ENCODE measurements around the gene NDUFB3.
"Not testable (repeated sequence)": the region's sequence is repeated elsewhere in the genome, so short reads cannot be mapped to it uniquely, and the experiment has no call there.

The NDUFB3 gene

DNA sequence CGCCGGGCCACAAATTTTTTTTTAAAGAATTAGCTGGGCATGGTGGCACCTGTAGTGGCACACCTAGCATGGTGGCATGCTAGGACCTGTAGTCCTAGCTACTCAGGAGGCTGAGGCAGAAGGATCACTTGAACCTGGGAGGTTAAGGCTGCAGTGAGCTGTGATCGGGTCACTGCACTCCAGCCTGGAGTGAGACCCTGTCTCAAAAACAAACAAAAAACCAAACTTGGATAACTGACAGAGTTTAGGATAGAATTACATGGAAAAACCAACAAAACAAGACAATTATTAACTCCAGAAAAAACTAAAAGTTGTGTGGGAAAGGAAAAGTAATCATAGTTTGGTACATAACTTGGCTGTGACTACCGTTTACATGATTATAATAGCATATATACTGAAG, 42.5 kb downstream of the NDUFB3 start:
- Mint-ChIP-seq H3K4me3 (peak overlapping the region; percentile 98), H3K36me3 (ENCODE audit: low read depth) (peaks cover 2% of the 10 kb centered on the region), H3K27me3 (no peaks in the 10 kb centered on the region), H3K9me3 (no peaks in the 10 kb centered on the region), H3K4me1 (peaks cover 35% of the 10 kb centered on the region), H3K27ac (peak overlapping the region; percentile 99)
- no peak for DNase-seq
- ATAC-seq, result no peak

DNA sequence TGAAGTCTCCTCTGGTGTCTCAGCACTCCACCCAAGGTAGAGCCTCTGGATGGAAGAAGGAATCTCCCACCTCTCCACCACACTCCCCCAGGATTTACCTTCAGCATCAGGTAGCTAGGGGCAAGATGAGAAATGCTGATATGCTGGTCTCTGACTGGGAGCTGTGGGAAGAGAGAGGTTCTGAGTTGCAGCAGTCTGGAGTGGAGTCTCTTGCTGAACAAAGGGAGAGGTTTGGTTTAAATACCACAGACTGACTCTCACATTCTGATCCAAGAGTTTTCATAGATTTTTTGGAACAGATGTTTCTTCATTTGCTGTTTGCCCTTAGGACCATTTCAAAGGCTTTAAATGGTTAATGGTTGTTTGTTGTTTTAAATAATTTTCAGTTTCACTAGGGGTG, 43.0 kb downstream of the NDUFB3 start:
- Mint-ChIP-seq H3K36me3 (ENCODE audit: low read depth) (peaks cover 2% of the 10 kb centered on the region), H3K27me3 (no peaks in the 10 kb centered on the region), H3K27ac (peak overlapping the region; percentile 99), H3K4me1 (peaks cover 35% of the 10 kb centered on the region), H3K4me3 (peak overlapping the region; percentile 98), H3K9me3 (no peaks in the 10 kb centered on the region)
- DNase-seq, result no peak
- ATAC-seq, result no peak

DNA sequence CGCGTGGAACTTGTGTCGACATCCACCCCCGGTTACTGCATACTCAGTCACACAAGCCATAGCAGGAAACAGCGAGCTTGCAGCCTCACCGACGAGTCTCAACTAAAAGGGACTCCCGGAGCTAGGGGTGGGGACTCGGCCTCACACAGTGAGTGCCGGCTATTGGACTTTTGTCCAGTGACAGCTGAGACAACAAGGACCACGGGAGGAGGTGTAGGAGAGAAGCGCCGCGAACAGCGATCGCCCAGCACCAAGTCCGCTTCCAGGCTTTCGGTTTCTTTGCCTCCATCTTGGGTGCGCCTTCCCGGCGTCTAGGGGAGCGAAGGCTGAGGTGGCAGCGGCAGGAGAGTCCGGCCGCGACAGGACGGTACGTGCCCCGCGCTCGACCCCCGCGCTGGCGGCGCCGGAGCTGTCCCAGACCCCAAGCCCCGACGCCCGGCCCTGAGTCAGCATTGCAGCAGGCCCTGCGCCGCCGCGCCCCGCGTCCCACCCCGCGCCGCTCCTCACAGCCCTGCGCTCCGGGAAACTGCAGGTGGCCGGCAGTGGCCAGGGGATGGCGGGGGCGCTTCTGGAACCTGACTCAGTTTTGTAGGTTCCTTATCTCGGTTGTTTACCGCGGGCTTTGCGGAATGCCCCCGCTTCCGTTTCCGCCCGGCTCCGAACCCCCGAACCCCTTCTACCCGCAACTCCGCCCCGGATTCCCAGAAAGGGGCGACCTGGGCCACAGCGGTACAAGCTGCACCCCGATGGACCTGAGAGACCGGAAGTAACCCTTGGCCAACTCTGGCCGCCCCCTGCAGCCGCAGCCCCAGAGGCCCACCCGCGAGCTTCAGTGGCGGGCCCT, 44.5 kb downstream of the NDUFB3 start, which contains the start of gene CFLAR:
Gene CFLAR, plus strand, starts transcription at position 50 of the 844 bp plus-strand sequence. CDS start 13,702 bp downstream, outside the sequence.
- Mint-ChIP-seq H3K27me3 (no peaks in the 10 kb centered on the region), H3K36me3 (ENCODE audit: low read depth) (peaks cover 12% of the 10 kb centered on the region), H3K4me3 (peak within 1 kb of the TSS; percentile 98), H3K9me3 (no peaks in the 10 kb centered on the region), H3K27ac (peak within 1 kb of the TSS; percentile 99), H3K4me1 (peaks cover 41% of the 10 kb centered on the region)
- ATAC-seq (peak; percentile 38), DNase-seq (peak; percentile 86)

DNA sequence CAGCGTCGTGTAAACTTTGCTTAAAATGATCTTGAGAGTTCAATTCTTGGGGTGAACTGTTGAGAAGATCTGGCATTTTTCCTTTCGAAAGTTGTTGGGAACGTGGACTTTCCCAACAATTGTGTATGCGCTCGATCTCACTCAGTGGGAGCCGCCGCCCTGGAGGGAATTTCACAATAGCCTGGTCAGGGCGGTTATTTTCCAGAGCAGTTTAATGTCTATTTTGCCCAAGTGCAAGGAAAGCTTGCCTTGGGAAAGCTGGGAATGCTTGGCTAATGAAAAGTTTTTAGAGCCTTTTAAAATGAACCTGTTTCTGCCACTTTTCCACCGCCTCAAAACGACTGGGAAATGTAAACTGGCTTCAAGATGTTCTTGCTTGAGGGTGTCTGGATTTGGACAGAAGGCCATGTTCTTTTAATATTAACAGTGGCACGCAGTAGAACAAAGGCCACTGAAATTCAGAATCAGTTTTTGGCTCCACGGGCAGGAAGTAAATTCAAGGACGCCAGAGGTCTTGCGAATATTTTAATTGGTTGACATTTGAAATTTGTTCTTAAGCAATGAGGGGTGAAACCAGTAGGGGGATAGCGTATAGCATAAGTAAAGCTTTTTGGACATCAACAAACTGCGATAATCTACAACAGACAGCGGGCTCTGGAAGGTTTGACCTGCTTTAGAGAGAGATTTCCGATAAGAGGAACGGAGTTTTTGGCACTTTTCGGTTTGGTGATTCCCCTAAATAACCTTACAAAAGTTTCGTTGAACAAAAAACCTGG, 45.3 kb downstream of the NDUFB3 start:
- H3K36me3 Mint-ChIP-seq (ENCODE audit: low read depth), result peaks cover 18% of the 10 kb centered on the region
- H3K27ac Mint-ChIP-seq, result peak overlapping the region; percentile 99
- H3K4me1 Mint-ChIP-seq, result peaks cover 48% of the 10 kb centered on the region
- ATAC-seq (peak; percentile 45), DNase-seq (peak; percentile 26)
- H3K4me3 Mint-ChIP-seq, result peak overlapping the region; percentile 98
- H3K9me3 Mint-ChIP-seq, result no peaks in the 10 kb centered on the region
- H3K27me3 Mint-ChIP-seq, result no peaks in the 10 kb centered on the region

GRCh38 chr2:201117735-201118094, 45.9 kb downstream of the NDUFB3 start:
- H3K36me3 Mint-ChIP-seq (ENCODE audit: low read depth), result peaks cover 23% of the 10 kb centered on the region
- peak overlapping the region; percentile 98 for H3K4me3 Mint-ChIP-seq
- not testable (repeated sequence) for H3K9me3 Mint-ChIP-seq, H3K27me3 Mint-ChIP-seq
- peaks cover 51% of the 10 kb centered on the region for H3K4me1 Mint-ChIP-seq
- DNase-seq (peak; percentile 48), ATAC-seq (peak; percentile 1)
- peak overlapping the region; percentile 99 for H3K27ac Mint-ChIP-seq

GRCh38 chr2:201118121-201118960, 46.5 kb downstream of the NDUFB3 start:
- H3K4me3 Mint-ChIP-seq, result peak overlapping the region; percentile 98
- peak overlapping the region; percentile 99 for H3K27ac Mint-ChIP-seq
- peaks cover 27% of the 10 kb centered on the region for H3K36me3 Mint-ChIP-seq (ENCODE audit: low read depth)
- H3K27me3 Mint-ChIP-seq, result no peaks in the 10 kb centered on the region
- H3K4me1 Mint-ChIP-seq, result peaks cover 56% of the 10 kb centered on the region
- no peaks in the 10 kb centered on the region for H3K9me3 Mint-ChIP-seq
- DNase-seq (peak; percentile 87), ATAC-seq (peak; percentile 48)

- no peaks in the 10 kb centered on the region for H3K9me3 Mint-ChIP-seq
Observed at GRCh38 chr2:201118961-201119854, 47.4 kb downstream of the NDUFB3 start.

GRCh38 chr2:201122276-201122675, 50.5 kb downstream of the NDUFB3 start:
- H3K4me1 Mint-ChIP-seq, result peaks cover 67% of the 10 kb centered on the region
- H3K27ac Mint-ChIP-seq, result peak overlapping the region; percentile 72
- DNase-seq (no peak), ATAC-seq (no peak)
- H3K36me3 Mint-ChIP-seq (ENCODE audit: low read depth), result peaks cover 40% of the 10 kb centered on the region
- H3K27me3 Mint-ChIP-seq, result no peaks in the 10 kb centered on the region
- H3K4me3 Mint-ChIP-seq, result peak overlapping the region; percentile 98
- no peaks in the 10 kb centered on the region for H3K9me3 Mint-ChIP-seq

More at GRCh38 chr2:201118961-201119854, 47.4 kb downstream of the NDUFB3 start:
- H3K27me3 Mint-ChIP-seq, result no peaks in the 10 kb centered on the region
- DNase-seq, result peak; percentile 30
- H3K4me3 Mint-ChIP-seq, result peak overlapping the region; percentile 98
- H3K36me3 Mint-ChIP-seq (ENCODE audit: low read depth), result peaks cover 34% of the 10 kb centered on the region
- H3K4me1 Mint-ChIP-seq, result peaks cover 60% of the 10 kb centered on the region
- peak overlapping the region; percentile 99 for H3K27ac Mint-ChIP-seq
- ATAC-seq, result peak; percentile 1

DNA sequence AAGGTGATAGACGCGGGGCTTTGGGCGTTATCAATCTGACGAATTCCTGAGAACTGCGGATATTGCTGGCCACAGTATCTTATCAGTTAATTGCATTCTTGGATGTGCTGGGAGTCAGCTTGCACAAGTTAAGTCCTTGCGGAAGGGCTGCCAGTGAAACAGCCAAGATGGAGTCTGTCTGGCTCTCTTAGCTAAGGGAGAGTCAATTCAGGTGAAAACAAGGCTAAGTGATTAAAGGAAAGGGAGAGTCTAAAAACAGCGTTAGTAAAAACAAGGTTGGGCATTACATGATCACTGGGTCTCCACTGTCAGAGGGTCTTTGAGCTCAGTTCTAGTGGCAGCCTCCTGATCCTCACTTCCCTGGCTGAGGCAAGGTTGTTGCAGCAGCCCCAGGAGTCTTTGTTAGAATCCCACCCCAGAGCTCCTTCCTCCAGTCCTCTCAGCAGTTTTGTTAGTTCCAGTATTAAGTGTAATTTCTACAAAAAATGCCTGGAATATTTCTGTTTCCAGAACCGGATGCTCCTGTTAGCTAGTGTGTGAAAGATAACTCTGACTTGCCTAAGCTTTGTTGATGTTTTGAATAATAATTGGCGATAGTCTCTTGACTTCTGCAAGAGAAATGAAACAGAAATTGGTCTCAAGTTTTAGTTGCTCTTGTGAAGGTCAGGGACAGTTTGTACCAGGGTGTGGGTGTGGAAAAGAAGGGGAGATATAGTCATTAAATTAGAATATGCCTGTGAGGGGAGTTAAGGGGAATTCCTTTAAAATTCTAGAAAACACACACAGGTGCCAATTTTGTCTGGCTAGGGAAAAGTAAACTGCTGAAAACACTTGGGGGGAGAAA, 54.7 kb downstream of the NDUFB3 start:
- ATAC-seq, result peak; percentile 27
- no peak for DNase-seq
- H3K9me3 Mint-ChIP-seq, result no peaks in the 10 kb centered on the region
- H3K4me1 Mint-ChIP-seq, result peaks cover 79% of the 10 kb centered on the region
- H3K27me3 Mint-ChIP-seq, result no peaks in the 10 kb centered on the region
- peak overlapping the region; percentile 96 for H3K27ac Mint-ChIP-seq
- peak overlapping the region; percentile 98 for H3K4me3 Mint-ChIP-seq
- peaks cover 45% of the 10 kb centered on the region for H3K36me3 Mint-ChIP-seq (ENCODE audit: low read depth)

GRCh38 chr2:201127152-201127511, 55.3 kb downstream of the NDUFB3 start:
- ATAC-seq (no peak), DNase-seq (no peak)
- peaks cover 76% of the 10 kb centered on the region for H3K4me1 Mint-ChIP-seq
- H3K27me3 Mint-ChIP-seq, result no peaks in the 10 kb centered on the region
- no peaks in the 10 kb centered on the region for H3K9me3 Mint-ChIP-seq
- H3K4me3 Mint-ChIP-seq, result peak overlapping the region; percentile 98
- H3K27ac Mint-ChIP-seq, result peak overlapping the region; percentile 96
- peaks cover 45% of the 10 kb centered on the region for H3K36me3 Mint-ChIP-seq (ENCODE audit: low read depth)

- Mint-ChIP-seq H3K9me3 (no peaks in the 10 kb centered on the region), H3K4me3 (peak overlapping the region; percentile 98), H3K27ac (peak overlapping the region; percentile 96), H3K27me3 (no peaks in the 10 kb centered on the region), H3K36me3 (ENCODE audit: low read depth) (peaks cover 43% of the 10 kb centered on the region), H3K4me1 (peaks cover 74% of the 10 kb centered on the region)
- DNase-seq (peak; percentile 50), ATAC-seq (peak; percentile 57)
Observed at GRCh38 chr2:201127570-201127969, 55.8 kb downstream of the NDUFB3 start.

DNA sequence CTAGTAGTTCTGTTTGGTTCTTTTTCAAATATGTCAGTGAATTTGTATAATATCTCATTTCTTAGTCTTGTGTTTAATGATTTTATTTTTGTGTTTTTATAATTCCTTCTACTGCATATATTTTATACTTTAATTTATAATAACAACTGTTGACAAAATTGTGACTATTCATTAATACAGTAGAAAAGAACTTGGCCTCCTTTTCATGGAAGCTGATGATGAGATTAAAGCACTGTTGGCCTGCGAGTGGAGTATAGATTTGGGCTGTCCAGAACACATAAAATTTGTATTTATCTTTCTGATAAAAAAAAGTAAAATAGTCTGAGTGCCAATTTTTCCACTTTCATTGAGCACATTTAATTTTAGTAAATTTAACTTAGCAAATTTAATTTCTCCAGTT, 56.2 kb downstream of the NDUFB3 start:
- Mint-ChIP-seq H3K27ac (peak overlapping the region; percentile 96), H3K4me3 (peak overlapping the region; percentile 98), H3K9me3 (no peaks in the 10 kb centered on the region), H3K36me3 (ENCODE audit: low read depth) (peaks cover 46% of the 10 kb centered on the region), H3K4me1 (peaks cover 74% of the 10 kb centered on the region), H3K27me3 (no peaks in the 10 kb centered on the region)
- no peak for DNase-seq
- no peak for ATAC-seq
